WTC11 (cell line): ENCODE measurements around the gene SSB.

ENCODE experiments used
- ATF1 ChIP-seq: sonication (generic); formaldehyde crosslinking; IDR thresholded peaks from 2 replicates; pipeline ENCODE4 v1.8.1; 2023; ENCODE audit warnings: mild to moderate bottlenecking, moderate library complexity, missing genetic modification reagents
- JUN ChIP-seq: sonication (generic); formaldehyde crosslinking; IDR thresholded peaks from 2 replicates; pipeline ENCODE4 v1.8.0; 2023; ENCODE audit warnings: mild to moderate bottlenecking, missing genetic modification reagents
- KAT7 ChIP-seq: sonication (generic); formaldehyde crosslinking; IDR thresholded peaks from 2 replicates; pipeline ENCODE4 v1.8.1; 2023; ENCODE audit warnings: missing genetic modification reagents, mild to moderate bottlenecking, borderline replicate concordance
- MYBL2 ChIP-seq: sonication (generic); formaldehyde crosslinking; IDR thresholded peaks from 2 replicates; pipeline ENCODE4 v1.8.1; 2023; ENCODE audit warnings: mild to moderate bottlenecking, moderate library complexity, missing genetic modification reagents
- NFATC4 ChIP-seq: fragments of 250-450 bp; sonication (Bioruptor Pico); IDR thresholded peaks from 2 replicates; pipeline ENCODE4 v1.9.0; 2021; ENCODE audit warnings: mild to moderate bottlenecking
- NR3C1 ChIP-seq: sonication (generic); formaldehyde crosslinking; conservative IDR thresholded peaks from 2 replicates; pipeline ENCODE4 v1.8.1; 2023; ENCODE audit warnings: low read depth, mild to moderate bottlenecking, missing genetic modification reagents
- ZNF423 ChIP-seq: fragments of 250-450 bp; sonication (Bioruptor Pico); IDR thresholded peaks from 2 replicates; pipeline ENCODE4 v2.1.2; 2022; ENCODE audit warnings: mild to moderate bottlenecking, moderate library complexity
- TF ChIP-seq, protein P1 (sequence below): fragments of 200-600 bp; IDR thresholded peaks from 2 replicates; pipeline ENCODE4 v1.8.0; 2022; ENCODE audit warnings: antibody characterized with exemption
- TF ChIP-seq, protein P2 (sequence below): sonication (generic); formaldehyde crosslinking; IDR thresholded peaks from 2 replicates; pipeline ENCODE4 v1.8.1; 2022; ENCODE audit warnings: low read depth, missing genetic modification reagents, borderline replicate concordance
- TF ChIP-seq, protein P3 (sequence below): sonication (generic); formaldehyde crosslinking; IDR thresholded peaks from 2 replicates; pipeline ENCODE4 v1.8.1; 2023; ENCODE audit warnings: mild to moderate bottlenecking, moderate library complexity, missing genetic modification reagents
- TF ChIP-seq, protein P4 (sequence below): sonication (generic); formaldehyde crosslinking; IDR thresholded peaks from 2 replicates; pipeline ENCODE4 v1.8.0; 2022; ENCODE audit warnings: missing genetic modification reagents

DNA sequence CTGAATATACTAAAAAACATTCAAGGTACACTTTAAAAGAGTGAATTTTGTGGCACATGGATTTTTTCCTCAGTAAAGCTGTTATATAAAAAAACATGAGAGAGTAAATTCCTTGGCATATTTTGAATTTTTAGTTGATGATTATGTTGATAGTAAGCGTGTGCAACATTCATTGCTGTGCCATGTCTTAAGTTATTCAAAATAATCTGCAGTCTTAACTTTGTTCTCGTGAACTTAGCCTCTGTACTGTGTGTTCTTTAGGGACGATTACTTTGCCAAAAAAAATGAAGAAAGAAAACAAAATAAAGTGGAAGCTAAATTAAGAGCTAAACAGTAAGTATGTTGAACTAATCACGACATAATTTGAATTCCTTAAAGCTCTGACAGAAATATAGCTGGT, 9.6 kb downstream of the SSB start:
- TF ChIP-seq, protein P1, sequence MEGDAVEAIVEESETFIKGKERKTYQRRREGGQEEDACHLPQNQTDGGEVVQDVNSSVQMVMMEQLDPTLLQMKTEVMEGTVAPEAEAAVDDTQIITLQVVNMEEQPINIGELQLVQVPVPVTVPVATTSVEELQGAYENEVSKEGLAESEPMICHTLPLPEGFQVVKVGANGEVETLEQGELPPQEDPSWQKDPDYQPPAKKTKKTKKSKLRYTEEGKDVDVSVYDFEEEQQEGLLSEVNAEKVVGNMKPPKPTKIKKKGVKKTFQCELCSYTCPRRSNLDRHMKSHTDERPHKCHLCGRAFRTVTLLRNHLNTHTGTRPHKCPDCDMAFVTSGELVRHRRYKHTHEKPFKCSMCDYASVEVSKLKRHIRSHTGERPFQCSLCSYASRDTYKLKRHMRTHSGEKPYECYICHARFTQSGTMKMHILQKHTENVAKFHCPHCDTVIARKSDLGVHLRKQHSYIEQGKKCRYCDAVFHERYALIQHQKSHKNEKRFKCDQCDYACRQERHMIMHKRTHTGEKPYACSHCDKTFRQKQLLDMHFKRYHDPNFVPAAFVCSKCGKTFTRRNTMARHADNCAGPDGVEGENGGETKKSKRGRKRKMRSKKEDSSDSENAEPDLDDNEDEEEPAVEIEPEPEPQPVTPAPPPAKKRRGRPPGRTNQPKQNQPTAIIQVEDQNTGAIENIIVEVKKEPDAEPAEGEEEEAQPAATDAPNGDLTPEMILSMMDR: no peak
- no peak for TF ChIP-seq ATF1 (CRISPR knock-in tag)
- no peak for TF ChIP-seq NR3C1 (CRISPR knock-in tag)
- TF ChIP-seq MYBL2 (CRISPR knock-in tag): no peak
- TF ChIP-seq KAT7 (CRISPR knock-in tag): no peak
- TF ChIP-seq NFATC4: no peak
- TF ChIP-seq, protein P2, sequence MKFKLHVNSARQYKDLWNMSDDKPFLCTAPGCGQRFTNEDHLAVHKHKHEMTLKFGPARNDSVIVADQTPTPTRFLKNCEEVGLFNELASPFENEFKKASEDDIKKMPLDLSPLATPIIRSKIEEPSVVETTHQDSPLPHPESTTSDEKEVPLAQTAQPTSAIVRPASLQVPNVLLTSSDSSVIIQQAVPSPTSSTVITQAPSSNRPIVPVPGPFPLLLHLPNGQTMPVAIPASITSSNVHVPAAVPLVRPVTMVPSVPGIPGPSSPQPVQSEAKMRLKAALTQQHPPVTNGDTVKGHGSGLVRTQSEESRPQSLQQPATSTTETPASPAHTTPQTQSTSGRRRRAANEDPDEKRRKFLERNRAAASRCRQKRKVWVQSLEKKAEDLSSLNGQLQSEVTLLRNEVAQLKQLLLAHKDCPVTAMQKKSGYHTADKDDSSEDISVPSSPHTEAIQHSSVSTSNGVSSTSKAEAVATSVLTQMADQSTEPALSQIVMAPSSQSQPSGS (CRISPR knock-in tag): no peak
- TF ChIP-seq, protein P3, sequence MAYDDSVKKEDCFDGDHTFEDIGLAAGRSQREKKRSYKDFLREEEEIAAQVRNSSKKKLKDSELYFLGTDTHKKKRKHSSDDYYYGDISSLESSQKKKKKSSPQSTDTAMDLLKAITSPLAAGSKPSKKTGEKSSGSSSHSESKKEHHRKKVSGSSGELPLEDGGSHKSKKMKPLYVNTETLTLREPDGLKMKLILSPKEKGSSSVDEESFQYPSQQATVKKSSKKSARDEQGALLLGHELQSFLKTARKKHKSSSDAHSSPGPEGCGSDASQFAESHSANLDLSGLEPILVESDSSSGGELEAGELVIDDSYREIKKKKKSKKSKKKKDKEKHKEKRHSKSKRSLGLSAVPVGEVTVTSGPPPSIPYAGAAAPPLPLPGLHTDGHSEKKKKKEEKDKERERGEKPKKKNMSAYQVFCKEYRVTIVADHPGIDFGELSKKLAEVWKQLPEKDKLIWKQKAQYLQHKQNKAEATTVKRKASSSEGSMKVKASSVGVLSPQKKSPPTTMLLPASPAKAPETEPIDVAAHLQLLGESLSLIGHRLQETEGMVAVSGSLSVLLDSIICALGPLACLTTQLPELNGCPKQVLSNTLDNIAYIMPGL: no peak
- no peak for TF ChIP-seq JUN (CRISPR knock-in tag)
- no peak for TF ChIP-seq ZNF423 (CRISPR knock-in tag)
- TF ChIP-seq, protein P4, sequence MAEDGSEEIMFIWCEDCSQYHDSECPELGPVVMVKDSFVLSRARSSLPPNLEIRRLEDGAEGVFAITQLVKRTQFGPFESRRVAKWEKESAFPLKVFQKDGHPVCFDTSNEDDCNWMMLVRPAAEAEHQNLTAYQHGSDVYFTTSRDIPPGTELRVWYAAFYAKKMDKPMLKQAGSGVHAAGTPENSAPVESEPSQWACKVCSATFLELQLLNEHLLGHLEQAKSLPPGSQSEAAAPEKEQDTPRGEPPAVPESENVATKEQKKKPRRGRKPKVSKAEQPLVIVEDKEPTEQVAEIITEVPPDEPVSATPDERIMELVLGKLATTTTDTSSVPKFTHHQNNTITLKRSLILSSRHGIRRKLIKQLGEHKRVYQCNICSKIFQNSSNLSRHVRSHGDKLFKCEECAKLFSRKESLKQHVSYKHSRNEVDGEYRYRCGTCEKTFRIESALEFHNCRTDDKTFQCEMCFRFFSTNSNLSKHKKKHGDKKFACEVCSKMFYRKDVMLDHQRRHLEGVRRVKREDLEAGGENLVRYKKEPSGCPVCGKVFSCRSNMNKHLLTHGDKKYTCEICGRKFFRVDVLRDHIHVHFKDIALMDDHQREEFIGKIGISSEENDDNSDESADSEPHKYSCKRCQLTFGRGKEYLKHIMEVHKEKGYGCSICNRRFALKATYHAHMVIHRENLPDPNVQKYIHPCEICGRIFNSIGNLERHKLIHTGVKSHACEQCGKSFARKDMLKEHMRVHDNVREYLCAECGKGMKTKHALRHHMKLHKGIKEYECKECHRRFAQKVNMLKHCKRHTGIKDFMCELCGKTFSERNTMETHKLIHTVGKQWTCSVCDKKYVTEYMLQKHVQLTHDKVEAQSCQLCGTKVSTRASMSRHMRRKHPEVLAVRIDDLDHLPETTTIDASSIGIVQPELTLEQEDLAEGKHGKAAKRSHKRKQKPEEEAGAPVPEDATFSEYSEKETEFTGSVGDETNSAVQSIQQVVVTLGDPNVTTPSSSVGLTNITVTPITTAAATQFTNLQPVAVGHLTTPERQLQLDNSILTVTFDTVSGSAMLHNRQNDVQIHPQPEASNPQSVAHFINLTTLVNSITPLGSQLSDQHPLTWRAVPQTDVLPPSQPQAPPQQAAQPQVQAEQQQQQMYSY (CRISPR knock-in tag): no peak
